ENCODE measurements around the gene EIF4E3.

GRCh38 chr3:71709908-71710511 is 15.2 kb downstream of the EIF4E3 start:
- no peak for TF ChIP-seq TAF1 (IDR thresholded peaks at IDR 0.05; ENCODE audit: low read depth)
- TF ChIP-seq CTCF (IDR thresholded peaks at IDR 0.05; ENCODE audit: poor library complexity, severe bottlenecking), result no peak
- no peak for TF ChIP-seq POLR2AphosphoS5 (IDR thresholded peaks at IDR 0.05)
- TF ChIP-seq MXI1 (conservative IDR thresholded peaks at IDR 0.05; ENCODE audit: poor library complexity, severe bottlenecking), result no peak
- TF ChIP-seq EZH2 (IDR thresholded peaks at IDR 0.05; ENCODE audit: borderline replicate concordance, insufficient read depth, low read length, poor library complexity, severe bottlenecking), result no peak

All from neural cell (in vitro differentiated cells).